Cardiac fibroblast (primary cell): Measurements from ENCODE around the gene ECM1.

Experiments
- DNase-seq, 2 donors: peaks; one replicate each; pipeline versions ENCODE4 v3.0.0 to v3.0.0-alpha.2; 2010; ENCODE audit warnings: low read depth in 2 of 2
- H3K4me3 ChIP-seq, 2 donors: replicated peaks in 1 of 2; 1 replicate in 1 of 2; 2 replicates in 1 of 2; pipeline ENCODE4 v1.5.1; 2011; ENCODE audit warnings: low read depth in 2 of 2, low read length in 2 of 2, mild to moderate bottlenecking in 2 of 2, moderate library complexity in 1 of 2
- CTCF ChIP-seq: IDR thresholded peaks from one replicate; pipeline ENCODE4 v1.5.1; 2011; ENCODE audit warnings: low read depth, mild to moderate bottlenecking, low read length, inconsistent platforms

Gene ECM1

GRCh38 chr1:150474869-150475268 is 33.0 kb upstream of the ECM1 start:
- no peak for DNase-seq
- H3K4me3 ChIP-seq: no peak overlapping the region
- no peak for TF ChIP-seq CTCF

DNA sequence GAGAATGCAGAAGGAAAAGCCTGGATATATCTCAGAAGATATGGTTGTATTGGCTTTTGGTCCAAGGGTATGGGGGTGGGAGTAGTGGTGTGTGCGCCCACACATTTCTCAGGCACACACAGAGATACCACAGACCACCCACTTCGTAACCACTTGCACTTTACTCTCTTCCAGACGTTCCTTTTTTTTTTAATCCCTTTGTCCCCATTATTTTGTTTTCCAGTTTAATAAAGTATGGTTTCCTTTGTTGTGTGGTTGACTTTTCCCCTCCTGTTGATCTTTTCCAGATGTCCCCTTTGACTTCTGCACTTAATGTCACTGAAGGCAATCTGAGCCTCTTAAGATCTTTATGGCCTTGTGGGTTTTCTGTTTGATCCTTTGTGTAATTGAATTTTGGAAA is 31.2 kb upstream of the ECM1 start:
- DNase-seq: no peak
- H3K4me3 ChIP-seq: no peak overlapping the region
- no peak for TF ChIP-seq CTCF

GRCh38 chr1:150477320-150477719 is 30.6 kb upstream of the ECM1 start:
- TF ChIP-seq CTCF: no peak
- H3K4me3 ChIP-seq: no peak overlapping the region
- peak in 1 of 2 donors; percentile 10 for DNase-seq

- H3K4me3 ChIP-seq: no peak overlapping the region
- TF ChIP-seq CTCF: no peak
- peak; percentile 34 to 80 for DNase-seq
Measured at GRCh38 chr1:150477733-150478132, 30.2 kb upstream of the ECM1 start.

GRCh38 chr1:150479370-150479769 is 28.5 kb upstream of the ECM1 start:
- no peak for DNase-seq
- TF ChIP-seq CTCF: no peak
- no peak overlapping the region for H3K4me3 ChIP-seq

DNA sequence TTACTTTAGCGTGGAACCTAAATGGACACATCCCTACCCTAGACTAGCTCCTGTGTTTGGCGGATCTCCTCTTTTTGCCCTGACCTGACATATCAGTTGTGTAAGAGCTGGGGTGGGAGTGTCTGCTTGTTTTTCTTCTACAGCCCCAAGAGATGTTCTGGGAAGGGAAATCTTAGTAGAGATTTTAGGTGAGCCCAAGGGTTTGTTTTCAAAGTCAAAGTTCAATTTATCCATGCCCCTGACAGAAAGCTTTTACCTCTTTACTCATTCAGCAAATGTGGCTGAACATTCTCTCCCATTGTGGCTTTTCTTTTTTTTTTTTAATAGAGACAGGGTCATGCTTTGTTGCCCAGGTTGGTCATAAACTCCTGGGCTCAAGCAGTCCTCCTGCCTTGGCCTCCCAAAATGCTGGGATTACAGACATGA is 28.0 kb upstream of the ECM1 start:
- H3K4me3 ChIP-seq: no peak overlapping the region
- TF ChIP-seq CTCF: no peak
- DNase-seq: no peak

- peak in 1 of 2 donors; percentile 63 for DNase-seq
- no peak overlapping the region for H3K4me3 ChIP-seq
- no peak for TF ChIP-seq CTCF
Measured at GRCh38 chr1:150484431-150484830, 23.5 kb upstream of the ECM1 start.
